ENCODE measurements around the gene OSTC. TPM values are rescaled to one million over a fixed set of nuclear protein-coding genes. Genes with fewer than 3 reads are reported as not detected.

The OSTC gene
- total RNA-seq, 6 experiments from 2014 or later, result 66.8 to 86.4 (median 76.9) TPM

GRCh38 chr4:108649863-108650211 is 562 bp upstream of the OSTC start:
- Histone ChIP-seq H3K4me1 (peaks cover 0 to 23% (median 3%) of the 10 kb centered on the region in 4 donors), H3K4me3 (peak overlapping the region in 2 of 3 donors; percentile 82 to 86), H3K27me3 (no peaks in the 10 kb centered on the region), H3K36me3 (no peaks in the 10 kb centered on the region), H3K9me3 (no peaks in the 10 kb centered on the region), H3K27ac (no peak overlapping the region)
- intact Hi-C loops (cut with DNase I), result no loop called here
- 1% methylated on average over 6 of the region's 6 CpGs for WGBS (ENCODE audit: insufficient coverage, low coverage, low lambda C conversion rate, missing lambda C conversion rate)
- TF ChIP-seq, protein P1, sequence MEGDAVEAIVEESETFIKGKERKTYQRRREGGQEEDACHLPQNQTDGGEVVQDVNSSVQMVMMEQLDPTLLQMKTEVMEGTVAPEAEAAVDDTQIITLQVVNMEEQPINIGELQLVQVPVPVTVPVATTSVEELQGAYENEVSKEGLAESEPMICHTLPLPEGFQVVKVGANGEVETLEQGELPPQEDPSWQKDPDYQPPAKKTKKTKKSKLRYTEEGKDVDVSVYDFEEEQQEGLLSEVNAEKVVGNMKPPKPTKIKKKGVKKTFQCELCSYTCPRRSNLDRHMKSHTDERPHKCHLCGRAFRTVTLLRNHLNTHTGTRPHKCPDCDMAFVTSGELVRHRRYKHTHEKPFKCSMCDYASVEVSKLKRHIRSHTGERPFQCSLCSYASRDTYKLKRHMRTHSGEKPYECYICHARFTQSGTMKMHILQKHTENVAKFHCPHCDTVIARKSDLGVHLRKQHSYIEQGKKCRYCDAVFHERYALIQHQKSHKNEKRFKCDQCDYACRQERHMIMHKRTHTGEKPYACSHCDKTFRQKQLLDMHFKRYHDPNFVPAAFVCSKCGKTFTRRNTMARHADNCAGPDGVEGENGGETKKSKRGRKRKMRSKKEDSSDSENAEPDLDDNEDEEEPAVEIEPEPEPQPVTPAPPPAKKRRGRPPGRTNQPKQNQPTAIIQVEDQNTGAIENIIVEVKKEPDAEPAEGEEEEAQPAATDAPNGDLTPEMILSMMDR (IDR thresholded peaks at IDR 0.05), result no peak
- TF ChIP-seq POLR2A (IDR thresholded peaks at IDR 0.05), result no peak
- peak in 1 of 4 donors; percentile 1 for ATAC-seq
- DNase-seq, result no peak

GRCh38 chr4:108651014-108651791 is 804 bp downstream of the OSTC start:
- H3K36me3 ChIP-seq, result peaks cover 0 to 8% (median 4%) of the 10 kb centered on the region in 4 donors
- peak overlapping the region; percentile 76 to 86 (median 82) for H3K4me3 ChIP-seq
- DNase-seq, result no peak
- no peaks in the 10 kb centered on the region for H3K9me3 ChIP-seq
- no peak for TF ChIP-seq POLR2A (IDR thresholded peaks at IDR 0.05)
- TF ChIP-seq, protein P1 (IDR thresholded peaks at IDR 0.05), result peak in 1 of 4 donors; percentile 10
- peaks cover 0 to 23% (median 3%) of the 10 kb centered on the region in 4 donors for H3K4me1 ChIP-seq
- H3K27me3 ChIP-seq, result no peaks in the 10 kb centered on the region
- intact Hi-C loops (cut with DNase I), result no loop called here
- H3K27ac ChIP-seq, result peak overlapping the region; percentile 82 to 89 (median 86)
- WGBS (ENCODE audit: insufficient coverage, low coverage, low lambda C conversion rate, missing lambda C conversion rate), result 4% methylated on average over 9 of the region's 9 CpGs
- ATAC-seq, result peak; percentile 39 to 54 (median 50)

GRCh38 chr4:108662629-108663028 is 12.2 kb downstream of the OSTC start:
- H3K4me3 ChIP-seq, result no peak overlapping the region
- no peaks in the 10 kb centered on the region for H3K27me3 ChIP-seq
- ATAC-seq (no peak), DNase-seq (no peak)
- no peaks in the 10 kb centered on the region for H3K9me3 ChIP-seq
- intact Hi-C loops (cut with DNase I), result no loop called here
- no peak overlapping the region for H3K27ac ChIP-seq
- TF ChIP-seq, protein P1 (IDR thresholded peaks at IDR 0.05), result no peak
- no peak for TF ChIP-seq POLR2A (IDR thresholded peaks at IDR 0.05)
- whole genome bisulfite sequencing (ENCODE audit: insufficient coverage, low coverage, low lambda C conversion rate, missing lambda C conversion rate), result 87% methylated on average over 3 of the region's 3 CpGs
- H3K4me1 ChIP-seq, result no peaks in the 10 kb centered on the region
- peaks cover 2 to 50% (median 15%) of the 10 kb centered on the region in 4 donors for H3K36me3 ChIP-seq

DNA sequence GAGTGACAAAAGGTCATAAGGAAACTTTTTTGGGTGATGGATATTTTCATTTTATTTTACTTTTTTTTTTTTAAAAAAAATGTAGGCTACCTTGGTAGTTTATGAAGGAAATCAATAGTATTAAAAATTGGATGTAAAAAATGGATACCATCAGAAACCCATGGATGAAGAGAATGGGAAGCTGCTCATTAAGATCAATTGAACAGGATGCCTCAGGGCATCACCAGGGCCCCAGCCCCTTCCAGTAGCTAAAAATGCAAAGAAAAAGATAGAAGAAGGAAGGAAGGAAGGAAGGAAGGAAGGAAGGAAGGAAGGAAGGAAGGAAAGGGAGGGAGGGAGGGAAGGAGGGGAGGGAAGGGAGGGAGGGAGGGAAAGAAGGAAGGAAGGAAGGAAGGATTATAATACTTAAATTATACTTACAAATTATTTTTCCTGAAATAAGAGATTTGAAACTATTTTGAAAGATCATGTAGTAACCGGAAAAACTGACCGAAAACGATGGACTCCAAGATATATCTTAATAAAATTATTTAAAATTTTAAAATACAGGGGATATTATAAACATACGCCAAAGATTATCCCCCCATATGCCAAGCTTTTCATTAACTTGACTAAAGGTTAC is 24.1 kb downstream of the OSTC start:
- Histone ChIP-seq H3K4me1 (no peaks in the 10 kb centered on the region), H3K9me3 (no peaks in the 10 kb centered on the region), H3K27ac (no peak overlapping the region), H3K36me3 (peaks cover 0 to 2% (median 0%) of the 10 kb centered on the region in 4 donors), H3K4me3 (no peak overlapping the region), H3K27me3 (no peaks in the 10 kb centered on the region)
- TF ChIP-seq POLR2A (IDR thresholded peaks at IDR 0.05), result no peak
- TF ChIP-seq, protein P1 (IDR thresholded peaks at IDR 0.05), result no peak
- WGBS (ENCODE audit: insufficient coverage, low coverage, low lambda C conversion rate, missing lambda C conversion rate), result 64% methylated on average over 4 of the region's 4 CpGs
- ATAC-seq (no peak), DNase-seq (no peak)
- intact Hi-C loops (cut with DNase I), result no loop called here
